ENCODE data around the gene MET.

- TF ChIP-seq POLR2A (IDR thresholded peaks at IDR 0.05) (no peak), CTCF (IDR thresholded peaks at IDR 0.05) (no peak)
Measured at GRCh38 chr7:116726149-116726548, 54.2 kb downstream of the MET start.
